HG03432 (cell line): ENCODE data around the gene DUOX1.
"Not testable (repeated sequence)": the region's sequence is repeated elsewhere in the genome, so short reads cannot be mapped to it uniquely, and the experiment has no call there.

Source experiments
- ATAC-seq: cut with Tn5 transposase; IDR thresholded peaks from one replicate; pipeline ENCODE4 v1.9.1; 2021; ENCODE audit warnings: mild to moderate bottlenecking, moderate library complexity; ENCODE audit not compliant: unreplicated experiment

Gene DUOX1

DNA sequence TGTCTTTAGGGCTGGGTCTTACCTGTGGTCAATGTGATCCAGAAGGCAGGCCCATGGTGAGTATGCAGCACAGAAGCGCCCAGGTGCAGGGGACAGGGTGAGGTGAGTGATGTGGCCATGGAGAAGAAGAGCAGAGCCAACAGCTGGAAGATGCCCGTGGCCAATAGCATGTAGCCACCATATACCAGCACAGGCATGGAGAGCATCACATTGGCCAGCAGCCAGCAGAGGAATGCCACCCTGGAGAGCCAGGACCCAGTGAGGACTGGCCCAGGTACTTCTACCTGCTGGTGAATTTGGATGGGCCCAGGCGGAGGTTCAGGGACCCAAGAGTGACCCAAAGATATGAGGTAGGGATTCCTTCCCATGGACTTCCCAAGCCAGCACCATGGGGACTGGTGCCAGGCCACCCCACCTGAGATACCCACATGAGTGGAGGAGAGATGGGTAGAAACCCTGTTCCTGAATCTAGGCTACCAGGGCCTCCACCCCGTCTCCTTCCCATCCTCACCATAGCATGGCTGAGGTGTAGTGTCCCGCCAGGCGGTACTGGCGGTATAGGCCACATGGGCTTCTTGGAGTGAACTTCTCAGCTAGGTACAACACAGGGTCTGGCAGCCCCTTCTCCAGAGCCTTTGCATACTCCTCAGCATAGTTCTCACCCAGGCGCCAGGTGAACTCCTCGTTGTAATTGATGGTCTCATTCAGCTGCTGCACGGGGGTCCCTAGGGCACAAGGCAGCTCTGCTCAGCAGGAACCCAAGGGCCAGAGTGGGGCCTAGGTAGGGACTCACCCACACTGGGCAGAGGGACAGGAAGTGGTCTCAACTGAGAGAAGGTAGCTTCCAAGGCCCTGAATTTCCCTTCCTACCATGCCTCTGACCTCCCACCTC, 9.5 kb upstream of the DUOX1 start:
- no peak for ATAC-seq

DNA sequence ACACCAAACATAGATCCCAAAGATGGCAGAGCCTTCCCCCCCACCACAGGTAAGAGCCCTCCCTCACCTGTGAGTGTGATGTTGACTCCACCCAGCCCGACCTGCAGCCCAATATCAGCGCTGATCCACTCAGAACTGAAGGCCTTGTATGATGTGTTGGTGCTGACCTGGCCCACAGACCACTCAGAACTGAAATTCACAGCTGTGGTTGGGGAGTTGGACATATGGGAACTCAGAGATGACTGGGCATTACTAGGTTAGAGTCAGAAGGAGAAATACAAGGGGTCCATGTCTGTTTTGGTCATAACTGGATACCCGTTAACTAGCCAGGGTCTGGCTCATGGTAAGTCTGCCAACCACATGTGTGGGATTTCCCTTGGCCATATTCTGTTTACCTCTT, 8.8 kb upstream of the DUOX1 start:
- ATAC-seq: no peak

DNA sequence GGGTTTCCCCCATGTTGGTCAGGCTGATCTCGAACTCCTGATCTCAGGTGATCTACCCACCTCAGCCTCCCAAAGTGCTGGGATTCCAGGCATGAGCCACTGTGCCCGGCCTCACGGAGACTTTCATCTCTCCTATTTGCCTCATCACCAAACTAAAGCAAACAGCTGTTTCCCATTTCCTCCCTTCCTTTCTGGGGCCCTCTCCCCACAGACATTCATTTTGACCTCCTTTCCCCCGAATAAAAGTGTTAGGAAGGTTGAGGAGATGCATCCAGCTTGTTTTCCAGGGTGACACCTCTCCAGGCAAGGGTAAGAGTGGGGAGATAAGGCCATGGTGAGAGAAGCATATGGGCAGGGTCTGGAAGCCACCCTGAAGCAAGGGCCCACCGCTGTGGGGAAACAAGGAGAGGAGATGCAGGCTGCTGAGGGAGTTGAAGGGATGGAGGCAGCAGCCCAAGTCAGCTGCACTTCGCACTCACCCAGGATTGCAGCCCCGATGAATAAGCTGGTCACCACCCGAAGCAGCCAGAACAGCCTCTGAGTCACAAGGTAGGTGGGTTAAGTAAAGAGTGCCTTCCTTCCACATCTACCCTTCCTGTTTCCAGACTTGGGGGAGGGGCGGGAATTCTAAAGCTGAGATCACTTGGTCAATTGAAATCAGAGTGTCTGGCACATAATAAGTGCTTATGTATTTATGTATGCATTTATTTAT, 7.9 kb upstream of the DUOX1 start:
- no peak for ATAC-seq

DNA sequence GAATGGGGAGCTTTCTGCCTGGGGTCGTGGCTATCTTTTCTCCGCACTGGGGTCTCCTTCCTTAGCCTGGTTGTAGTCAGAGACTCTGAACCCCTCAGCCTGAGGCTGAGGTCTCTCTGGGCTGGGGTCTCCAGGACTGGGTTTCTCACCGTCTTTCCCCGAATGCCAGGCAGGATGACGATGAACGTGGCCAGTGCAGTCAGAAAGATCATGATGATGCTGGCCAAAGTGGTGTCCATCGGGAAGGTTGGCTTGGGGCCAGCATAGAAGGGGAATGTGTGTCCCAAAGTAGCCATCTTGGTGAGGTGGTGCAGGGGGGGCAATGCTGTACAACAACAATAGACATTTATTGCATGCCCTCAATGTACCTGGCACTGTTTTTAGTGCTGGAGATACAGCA, 7.1 kb upstream of the DUOX1 start:
- ATAC-seq: no peak

DNA sequence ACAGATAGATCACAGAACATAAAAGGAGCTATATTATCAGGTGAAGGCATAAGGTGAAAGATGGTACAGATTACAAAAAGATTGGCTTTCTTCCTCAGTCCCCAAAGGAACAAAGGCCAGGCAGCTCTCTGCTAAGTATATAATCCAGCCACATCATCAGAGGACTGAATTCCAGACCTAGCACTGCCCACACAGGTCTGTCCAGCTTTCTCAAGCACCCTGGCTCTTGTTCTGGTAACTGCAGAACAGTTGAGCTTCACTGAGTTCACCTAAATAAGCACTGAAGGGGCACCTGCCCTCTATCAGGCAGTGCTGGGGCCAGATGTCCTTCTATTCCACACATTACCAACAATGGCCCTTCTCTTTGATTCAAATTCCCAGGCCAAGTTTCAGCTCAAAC, 6.4 kb upstream of the DUOX1 start:
- no peak for ATAC-seq

DNA sequence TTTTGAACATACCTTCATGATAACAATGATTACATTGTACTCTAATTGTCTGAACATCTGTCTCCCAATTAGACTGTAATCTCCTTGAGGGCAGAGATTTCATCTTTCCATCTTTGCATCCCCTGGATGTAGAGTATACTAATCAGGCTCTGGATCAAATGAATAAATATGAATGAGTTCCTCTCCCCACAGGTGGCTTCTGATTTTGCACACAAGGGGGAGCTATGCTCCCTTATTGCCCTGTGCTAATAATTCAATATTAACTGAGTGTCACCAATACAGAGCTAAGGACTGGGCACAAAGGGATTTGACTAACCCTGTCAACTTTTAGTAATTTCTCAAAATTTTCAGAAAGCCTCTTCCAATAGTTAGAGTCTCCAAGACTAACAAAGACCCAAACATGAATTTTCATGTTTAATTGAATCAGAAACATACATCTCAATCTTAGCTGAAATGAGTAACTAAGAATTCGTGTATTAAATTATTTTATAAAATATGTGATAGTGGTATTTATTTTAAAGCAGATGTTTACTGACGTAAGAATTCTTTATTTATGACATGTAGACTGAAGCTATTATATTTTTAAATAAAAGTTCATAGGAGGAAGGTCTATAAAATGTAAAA, 3.1 kb upstream of the DUOX1 start:
- no peak for ATAC-seq

DNA sequence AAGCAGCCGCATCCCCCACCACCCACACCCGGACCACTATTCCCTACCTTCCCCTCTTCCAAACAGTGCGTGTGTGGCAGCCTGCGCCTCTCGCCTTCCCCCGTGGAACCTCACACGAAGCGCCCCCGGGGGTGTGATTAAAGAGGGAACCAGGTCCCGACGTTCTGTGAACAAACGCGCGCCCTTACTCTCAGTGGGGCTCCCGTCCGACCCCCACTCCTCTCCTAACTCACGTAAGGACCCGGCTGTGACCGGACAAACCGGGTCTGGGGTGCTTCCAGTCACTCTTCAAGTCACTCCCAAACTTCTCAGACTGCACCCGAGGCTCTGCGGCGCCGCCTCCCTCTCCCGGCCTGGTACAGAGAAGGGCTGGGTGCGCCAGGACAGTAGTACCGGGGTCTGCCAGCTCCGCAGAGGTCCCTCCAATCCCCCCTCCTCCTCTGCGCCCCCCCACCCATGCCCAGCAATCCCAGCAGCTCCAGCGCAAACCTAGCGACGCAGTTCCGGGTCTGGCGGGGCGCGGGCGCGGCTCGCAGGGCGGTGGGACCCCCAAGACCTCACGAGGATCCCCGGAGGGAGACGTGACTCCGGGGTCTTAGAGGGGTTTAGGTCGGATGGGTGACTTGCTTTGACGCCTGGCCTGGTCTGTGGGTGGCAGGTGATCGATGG, 689 bp upstream of the DUOX1 start:
- no peak for ATAC-seq

DNA sequence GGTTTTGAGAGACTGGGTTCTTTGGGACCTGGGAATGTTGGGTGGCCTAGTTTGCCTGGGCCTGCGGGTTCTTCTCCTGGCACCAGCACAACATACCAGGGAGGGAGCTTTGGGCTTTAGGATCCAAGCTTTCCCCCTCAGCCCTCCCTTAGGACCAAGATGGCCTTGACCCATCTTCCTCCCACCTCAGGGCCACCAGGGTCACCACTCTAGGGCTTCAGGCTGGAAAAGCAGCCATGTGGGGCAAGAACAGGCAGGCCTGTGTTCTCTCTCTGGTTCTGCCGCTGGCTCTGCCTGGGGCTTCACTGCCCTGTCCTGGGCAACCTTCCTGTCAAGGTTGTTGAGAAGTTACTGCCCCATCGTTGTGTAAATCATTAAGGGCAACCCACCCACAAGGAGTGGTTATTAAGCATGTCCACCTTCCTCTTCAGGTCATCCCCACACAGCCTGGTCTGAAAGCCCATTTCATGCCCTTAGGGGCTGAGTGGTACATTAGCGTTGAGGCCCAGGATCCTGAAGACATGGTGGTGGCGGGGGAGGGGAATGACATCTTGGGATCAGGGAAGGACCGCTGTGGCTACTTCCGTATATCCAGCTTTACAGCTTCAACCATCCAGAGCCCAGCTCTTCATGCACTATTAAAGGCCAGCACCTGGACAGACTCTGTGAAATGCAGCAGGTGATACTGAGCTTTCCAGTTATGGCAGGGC, 652 bp downstream of the DUOX1 start:
- no peak for ATAC-seq

DNA sequence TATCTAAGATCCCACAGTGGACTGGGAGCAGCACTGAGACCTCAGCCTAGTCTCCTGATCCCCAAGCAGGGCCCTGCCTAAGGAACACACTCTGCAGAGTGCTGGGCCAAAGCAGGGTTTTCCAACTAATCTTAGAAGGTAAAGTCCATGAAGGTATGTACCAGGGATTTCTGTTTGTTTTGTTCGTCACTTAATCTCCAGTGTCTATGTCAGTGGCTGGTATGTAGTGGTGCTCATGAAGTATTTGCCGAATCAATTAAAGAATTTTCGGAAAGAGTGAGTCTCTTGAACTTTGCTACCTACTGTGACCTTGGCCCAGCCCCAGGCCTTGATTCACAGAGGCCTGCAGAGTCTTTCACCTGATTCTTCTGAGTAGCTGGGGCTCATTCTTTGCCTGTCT, 1.7 kb downstream of the DUOX1 start:
- ATAC-seq: no peak

DNA sequence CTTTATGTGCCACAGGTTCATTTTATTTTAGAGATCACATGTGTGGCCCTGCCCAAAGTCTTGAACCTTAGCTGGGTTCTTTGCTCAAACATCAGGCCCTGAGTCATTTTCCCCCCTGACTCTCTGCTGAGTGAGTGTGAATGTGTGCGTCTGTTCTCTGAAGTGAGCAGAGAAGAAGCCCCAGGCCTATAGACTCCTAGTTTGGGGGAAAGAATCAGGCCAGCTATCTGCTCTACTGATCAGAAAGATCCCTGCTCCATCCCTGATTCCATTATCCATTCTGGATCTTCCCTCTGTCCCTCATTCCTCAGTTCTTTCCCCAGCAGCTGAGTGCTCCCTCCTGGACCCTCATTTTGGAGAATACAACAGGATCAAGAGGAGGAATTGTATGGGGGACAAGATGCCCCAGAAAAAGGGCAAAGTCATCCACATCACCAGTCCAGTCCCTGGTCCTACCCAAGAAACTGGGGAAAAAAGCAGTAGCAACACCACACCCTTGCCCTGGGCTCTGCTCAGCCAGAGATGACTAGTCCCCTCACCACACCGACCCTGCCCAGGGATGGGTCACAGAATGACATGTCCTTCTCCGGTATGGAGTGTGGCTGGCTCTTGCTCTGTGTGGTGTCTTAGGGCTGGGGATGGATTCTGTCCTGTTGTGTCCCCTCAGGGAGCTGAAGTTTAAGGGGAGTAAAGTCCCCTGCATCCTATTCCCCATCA, 3.2 kb downstream of the DUOX1 start:
- no peak for ATAC-seq

DNA sequence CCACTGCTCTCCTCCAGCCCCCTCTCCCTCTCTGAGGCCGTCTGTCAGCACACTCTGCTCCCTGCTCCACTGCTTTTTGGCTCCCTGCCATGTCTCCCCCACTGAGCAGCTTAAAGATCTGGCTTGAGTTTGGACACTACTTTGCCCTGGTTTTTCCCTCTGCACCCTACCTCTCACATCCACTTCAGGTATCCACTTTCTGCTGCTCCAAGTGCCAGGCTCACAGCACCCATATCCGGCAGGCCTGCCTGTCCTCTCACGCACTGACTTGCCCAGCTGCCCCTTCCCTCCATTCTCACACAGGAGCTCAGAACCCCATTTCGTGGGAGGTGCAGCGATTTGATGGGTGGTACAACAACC, 3.7 kb downstream of the DUOX1 start:
- no peak for ATAC-seq

DNA sequence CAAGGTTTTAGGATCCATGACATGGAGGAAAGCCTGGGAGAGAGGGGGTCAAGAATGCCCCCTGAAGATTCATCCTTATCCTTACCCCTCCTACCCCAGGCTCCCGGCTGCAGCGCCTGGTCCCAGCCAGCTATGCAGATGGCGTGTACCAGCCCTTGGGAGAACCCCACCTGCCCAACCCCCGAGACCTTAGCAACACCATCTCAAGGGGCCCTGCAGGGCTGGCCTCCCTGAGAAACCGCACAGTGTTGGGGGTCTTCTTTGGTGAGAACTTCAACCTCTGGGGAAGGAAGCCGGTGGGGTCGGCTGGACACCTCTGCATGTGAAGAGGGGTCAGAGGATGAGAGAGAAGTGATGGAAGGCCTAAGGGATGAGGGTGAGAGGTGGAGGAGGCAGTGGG, 4.3 kb downstream of the DUOX1 start:
- no peak for ATAC-seq

DNA sequence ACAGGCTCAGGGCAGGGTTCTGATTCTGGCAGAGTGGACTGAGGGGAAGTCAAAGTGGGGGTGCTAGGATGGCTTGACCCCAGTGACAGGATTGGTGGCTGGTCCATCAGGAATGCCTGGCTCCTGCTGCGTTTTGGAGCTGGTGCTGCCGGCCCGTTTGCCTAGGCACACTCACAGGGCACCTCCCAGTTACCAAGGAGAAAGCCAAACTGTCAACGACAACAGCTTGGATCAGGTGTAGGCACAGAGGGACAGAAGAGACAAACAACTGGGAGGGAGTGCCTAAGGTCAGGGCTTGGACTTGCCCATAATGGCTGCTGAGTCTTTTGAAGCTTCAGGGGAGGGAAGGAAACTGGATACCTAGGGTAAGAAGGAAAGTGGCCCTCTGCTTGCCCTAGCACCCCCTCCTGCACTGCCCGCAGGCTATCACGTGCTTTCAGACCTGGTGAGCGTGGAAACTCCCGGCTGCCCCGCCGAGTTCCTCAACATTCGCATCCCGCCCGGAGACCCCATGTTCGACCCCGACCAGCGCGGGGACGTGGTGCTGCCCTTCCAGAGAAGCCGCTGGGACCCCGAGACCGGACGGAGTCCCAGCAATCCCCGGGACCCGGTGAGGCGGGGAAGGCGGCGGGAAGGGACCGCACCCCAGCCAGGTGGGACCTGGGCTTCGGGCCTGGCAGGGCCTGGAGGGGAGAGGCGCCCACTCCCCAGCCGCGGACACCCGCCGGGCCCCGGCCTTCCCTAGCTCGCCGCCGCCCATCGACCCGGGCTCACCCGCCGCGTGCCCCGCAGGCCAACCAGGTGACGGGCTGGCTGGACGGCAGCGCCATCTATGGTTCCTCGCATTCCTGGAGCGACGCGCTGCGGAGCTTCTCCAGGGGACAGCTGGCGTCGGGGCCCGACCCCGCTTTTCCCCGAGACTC, 5.1 kb downstream of the DUOX1 start:
- no peak for ATAC-seq

DNA sequence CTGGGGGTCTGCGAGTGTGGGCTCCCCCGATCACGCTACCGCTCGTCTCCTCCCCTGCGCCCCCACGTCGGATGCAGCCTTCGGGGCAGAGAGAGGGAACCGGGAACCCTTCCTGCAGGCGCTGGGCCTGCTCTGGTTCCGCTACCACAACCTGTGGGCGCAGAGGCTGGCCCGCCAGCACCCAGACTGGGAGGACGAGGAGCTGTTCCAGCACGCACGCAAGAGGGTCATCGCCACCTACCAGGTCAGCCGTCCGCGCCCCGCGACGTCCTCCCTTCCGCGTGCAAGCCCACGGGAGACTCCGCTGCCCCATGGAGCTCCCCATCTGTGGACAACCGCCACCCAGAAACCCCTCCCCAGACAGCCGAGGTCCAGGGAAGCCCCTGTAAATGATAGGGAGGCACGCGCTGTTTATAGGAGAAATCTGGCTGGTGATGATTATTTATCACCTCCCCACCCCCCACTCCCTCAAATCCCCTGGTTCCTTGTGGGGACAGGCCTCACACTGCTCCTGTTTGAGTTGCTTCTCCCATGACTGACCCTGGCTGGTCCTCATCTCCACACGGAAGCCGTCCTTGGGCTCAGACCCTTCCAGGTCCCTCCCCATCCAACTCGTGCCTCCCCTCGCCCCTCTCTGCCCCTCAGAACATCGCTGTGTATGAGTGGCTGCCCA, 6.0 kb downstream of the DUOX1 start:
- ATAC-seq: not testable (repeated sequence)

DNA sequence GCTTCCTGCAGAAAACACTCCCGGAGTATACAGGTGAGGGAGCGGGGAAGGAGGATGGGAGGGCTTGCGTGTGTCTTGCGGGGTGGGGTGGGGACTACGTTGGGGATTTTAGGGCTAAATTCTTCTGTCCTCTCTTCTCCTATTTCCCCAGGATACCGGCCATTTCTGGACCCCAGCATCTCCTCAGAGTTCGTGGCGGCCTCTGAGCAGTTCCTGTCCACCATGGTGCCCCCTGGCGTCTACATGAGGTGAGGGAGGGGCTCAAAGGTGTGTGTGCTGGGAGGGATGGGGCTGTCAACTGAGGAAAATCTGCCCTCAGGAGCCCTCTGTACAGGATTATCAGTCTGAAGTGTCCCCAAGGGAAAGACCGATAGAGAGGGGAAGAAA, 6.6 kb downstream of the DUOX1 start:
- no peak for ATAC-seq

DNA sequence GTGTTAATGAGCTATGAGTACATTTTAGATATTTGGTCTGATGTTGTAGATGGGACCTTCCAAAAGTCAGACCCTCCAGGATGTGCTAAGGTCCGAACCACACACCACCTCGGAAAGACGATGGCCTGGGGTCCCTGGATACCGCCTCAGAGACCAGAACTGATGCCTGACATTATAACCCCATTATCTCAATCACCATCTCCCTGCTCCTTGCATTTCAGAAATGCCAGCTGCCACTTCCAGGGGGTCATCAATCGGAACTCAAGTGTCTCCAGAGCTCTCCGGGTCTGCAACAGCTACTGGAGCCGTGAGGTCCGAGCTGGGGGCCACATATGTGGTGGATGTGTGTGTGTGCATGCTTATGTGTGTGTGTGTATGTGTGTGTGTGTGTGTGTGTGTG, 7.9 kb downstream of the DUOX1 start:
- ATAC-seq: no peak

DNA sequence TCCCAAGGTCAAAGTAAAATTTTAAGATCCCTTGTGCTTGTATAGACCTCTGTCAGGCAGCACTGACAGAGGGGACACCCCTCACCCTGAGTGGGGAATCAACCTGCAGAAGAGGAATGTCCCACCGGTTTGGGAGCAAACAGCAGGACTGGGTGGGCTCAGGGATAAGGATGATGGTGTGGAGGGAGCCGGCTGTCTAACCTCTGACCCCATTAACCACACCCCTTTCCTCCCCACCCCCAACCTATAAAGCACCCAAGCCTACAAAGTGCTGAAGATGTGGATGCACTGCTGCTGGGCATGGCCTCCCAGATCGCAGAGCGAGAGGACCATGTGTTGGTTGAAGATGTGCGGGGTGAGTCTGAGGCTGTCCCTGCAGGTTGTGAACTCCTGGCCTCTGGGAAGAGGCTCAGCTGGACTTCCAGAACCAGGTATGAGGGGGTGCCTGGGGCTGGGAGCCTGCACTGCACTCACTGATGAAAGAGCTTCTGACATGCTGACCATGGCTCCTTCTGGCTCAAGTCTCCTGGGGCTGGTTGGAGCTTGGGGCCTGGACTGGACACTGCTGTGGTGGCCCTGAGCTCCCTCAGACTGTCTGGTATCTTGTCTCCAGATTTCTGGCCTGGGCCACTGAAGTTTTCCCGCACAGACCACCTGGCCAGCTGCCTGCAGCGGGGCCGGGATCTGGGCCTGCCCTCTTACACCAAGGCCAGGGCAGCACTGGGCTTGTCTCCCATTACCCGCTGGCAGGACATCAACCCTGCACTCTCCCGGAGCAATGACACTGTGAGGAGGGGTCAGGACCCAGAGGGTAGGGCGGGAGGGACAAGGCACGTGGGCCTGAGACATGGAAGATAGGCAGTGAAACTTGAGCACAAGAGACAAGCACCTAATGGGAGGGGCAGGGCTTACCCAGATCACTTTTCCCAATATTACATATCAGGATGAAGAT, 9.3 kb downstream of the DUOX1 start:
- ATAC-seq: no peak

DNA sequence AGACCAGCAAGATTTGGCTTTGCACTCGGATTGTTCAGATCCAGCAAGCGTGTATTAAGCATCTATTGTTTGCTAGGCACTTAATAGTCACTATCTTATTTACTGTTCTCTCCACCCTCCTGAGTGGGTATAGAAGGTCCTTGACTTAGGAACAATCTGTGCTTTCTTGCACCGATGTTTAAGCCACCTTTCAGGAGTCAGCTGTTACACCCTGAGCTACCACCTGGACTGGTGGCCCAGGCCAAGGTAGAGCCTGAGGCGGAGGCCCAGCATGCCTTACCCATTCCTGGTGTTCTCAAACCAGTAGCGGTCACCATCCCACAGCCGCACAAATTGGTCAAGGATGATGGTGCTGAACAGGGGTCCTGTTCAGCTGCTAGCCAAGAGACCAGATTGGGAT, 10.0 kb downstream of the DUOX1 start:
- no peak for ATAC-seq
